ENCODE measurements around the gene DCX. TPM values are rescaled to one million over a fixed set of nuclear protein-coding genes. Genes with fewer than 3 reads are reported as not detected.

The DCX gene
- total and polyA plus RNA-seq, 2 experiments from 2014 or later, result 0.66 to 3.0 TPM

DNA sequence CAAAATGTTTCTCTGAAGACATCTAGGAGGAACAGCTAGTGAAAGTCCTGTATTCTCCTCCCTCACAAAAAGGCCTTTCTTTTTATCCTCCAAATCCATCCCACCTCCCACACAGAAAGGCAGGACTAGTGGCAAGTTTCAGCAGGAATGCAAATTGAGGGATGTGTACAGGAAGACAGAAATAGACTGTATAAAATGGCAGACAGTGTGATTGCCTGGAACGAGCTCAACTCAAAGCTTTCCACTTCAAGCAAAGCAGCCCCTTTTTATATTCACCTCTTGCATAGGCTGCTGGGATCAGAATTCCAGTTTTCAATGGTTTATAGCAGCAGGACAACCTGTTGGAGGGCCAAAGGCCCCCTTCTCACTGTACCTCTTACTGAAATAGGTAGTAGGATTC, 57.5 kb downstream of the DCX start:
- no peak overlapping the region for H3K27ac Mint-ChIP-seq
- no peaks in the 10 kb centered on the region for H3K36me3 Mint-ChIP-seq (ENCODE audit: low read depth)
- no peaks in the 10 kb centered on the region for H3K27me3 Mint-ChIP-seq (ENCODE audit: insufficient read depth, low read depth, poor library complexity)
- DNase-seq (ENCODE audit: low spot score) (no peak), ATAC-seq (no peak)
- Histone ChIP-seq H3K36me3 (ENCODE audit: insufficient read depth) (no peaks in the 10 kb centered on the region), H2AFZ (no peak overlapping the region), H3K4me3 (no peak overlapping the region), H3F3A (replicated peaks; ENCODE audit: low read depth) (no peaks in the 10 kb centered on the region), H3K27ac (ENCODE audit: low read depth) (no peak overlapping the region), H3K4me2 (no peak overlapping the region), H4K20me1 (replicated peaks; ENCODE audit: insufficient read depth) (no peaks in the 10 kb centered on the region), H3K9me2 (ENCODE audit: insufficient read depth) (no peaks in the 10 kb centered on the region), H3K27me3 (ENCODE audit: insufficient read depth) (no peaks in the 10 kb centered on the region), H3K79me2 (replicated peaks; ENCODE audit: insufficient read depth) (no peaks in the 10 kb centered on the region), H3K4me1 (ENCODE audit: insufficient read depth) (no peaks in the 10 kb centered on the region)
- H3K4me1 Mint-ChIP-seq, result no peaks in the 10 kb centered on the region
- H3K9me3 Mint-ChIP-seq, result no peaks in the 10 kb centered on the region
- TF ChIP-seq, protein P1, sequence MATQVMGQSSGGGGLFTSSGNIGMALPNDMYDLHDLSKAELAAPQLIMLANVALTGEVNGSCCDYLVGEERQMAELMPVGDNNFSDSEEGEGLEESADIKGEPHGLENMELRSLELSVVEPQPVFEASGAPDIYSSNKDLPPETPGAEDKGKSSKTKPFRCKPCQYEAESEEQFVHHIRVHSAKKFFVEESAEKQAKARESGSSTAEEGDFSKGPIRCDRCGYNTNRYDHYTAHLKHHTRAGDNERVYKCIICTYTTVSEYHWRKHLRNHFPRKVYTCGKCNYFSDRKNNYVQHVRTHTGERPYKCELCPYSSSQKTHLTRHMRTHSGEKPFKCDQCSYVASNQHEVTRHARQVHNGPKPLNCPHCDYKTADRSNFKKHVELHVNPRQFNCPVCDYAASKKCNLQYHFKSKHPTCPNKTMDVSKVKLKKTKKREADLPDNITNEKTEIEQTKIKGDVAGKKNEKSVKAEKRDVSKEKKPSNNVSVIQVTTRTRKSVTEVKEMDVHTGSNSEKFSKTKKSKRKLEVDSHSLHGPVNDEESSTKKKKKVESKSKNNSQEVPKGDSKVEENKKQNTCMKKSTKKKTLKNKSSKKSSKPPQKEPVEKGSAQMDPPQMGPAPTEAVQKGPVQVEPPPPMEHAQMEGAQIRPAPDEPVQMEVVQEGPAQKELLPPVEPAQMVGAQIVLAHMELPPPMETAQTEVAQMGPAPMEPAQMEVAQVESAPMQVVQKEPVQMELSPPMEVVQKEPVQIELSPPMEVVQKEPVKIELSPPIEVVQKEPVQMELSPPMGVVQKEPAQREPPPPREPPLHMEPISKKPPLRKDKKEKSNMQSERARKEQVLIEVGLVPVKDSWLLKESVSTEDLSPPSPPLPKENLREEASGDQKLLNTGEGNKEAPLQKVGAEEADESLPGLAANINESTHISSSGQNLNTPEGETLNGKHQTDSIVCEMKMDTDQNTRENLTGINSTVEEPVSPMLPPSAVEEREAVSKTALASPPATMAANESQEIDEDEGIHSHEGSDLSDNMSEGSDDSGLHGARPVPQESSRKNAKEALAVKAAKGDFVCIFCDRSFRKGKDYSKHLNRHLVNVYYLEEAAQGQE (IDR thresholded peaks at IDR 0.05; ENCODE audit: unreplicated experiment), result no peak
- no peak for TF ChIP-seq EZH2 (IDR thresholded peaks at IDR 0.05; ENCODE audit: low read depth, unreplicated experiment)
- TF ChIP-seq EZH2phosphoT487 (IDR thresholded peaks at IDR 0.05; ENCODE audit: unreplicated experiment), result no peak
- TF ChIP-seq CREB1 (CRISPR knock-in tag; IDR thresholded peaks at IDR 0.05; ENCODE audit: low read depth), result no peak
- no peak for TF ChIP-seq STAT1 (IDR thresholded peaks at IDR 0.05; ENCODE audit: unreplicated experiment)
- no peak for TF ChIP-seq ZNF114 (CRISPR knock-in tag; IDR thresholded peaks at IDR 0.05)
- TF ChIP-seq, protein P2, sequence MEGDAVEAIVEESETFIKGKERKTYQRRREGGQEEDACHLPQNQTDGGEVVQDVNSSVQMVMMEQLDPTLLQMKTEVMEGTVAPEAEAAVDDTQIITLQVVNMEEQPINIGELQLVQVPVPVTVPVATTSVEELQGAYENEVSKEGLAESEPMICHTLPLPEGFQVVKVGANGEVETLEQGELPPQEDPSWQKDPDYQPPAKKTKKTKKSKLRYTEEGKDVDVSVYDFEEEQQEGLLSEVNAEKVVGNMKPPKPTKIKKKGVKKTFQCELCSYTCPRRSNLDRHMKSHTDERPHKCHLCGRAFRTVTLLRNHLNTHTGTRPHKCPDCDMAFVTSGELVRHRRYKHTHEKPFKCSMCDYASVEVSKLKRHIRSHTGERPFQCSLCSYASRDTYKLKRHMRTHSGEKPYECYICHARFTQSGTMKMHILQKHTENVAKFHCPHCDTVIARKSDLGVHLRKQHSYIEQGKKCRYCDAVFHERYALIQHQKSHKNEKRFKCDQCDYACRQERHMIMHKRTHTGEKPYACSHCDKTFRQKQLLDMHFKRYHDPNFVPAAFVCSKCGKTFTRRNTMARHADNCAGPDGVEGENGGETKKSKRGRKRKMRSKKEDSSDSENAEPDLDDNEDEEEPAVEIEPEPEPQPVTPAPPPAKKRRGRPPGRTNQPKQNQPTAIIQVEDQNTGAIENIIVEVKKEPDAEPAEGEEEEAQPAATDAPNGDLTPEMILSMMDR (conservative IDR thresholded peaks at IDR 0.05; ENCODE audit: low read depth in 2 of 2), result no peak
- no peak overlapping the region for H3K4me3 Mint-ChIP-seq

DNA sequence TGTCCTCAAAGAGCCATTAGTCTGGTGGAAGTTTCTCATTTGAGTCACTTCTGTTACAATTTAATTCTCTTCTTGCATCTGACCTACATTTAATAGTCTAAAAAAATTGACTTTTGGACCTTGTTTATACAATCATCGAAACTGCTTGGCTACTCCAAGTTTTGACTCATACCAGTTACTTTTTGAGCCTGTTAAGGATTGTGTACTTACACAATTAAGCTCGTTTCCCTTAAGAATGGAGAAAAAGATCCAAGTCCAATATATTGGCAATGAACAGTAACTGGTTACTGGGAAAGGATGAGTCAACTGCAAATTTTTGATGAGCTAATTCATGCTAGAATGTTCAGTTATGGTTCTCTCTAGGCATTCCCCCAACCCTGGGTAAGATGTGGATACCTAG, 58.2 kb downstream of the DCX start:
- H3K4me2 ChIP-seq, result no peak overlapping the region
- H3K4me1 Mint-ChIP-seq, result no peaks in the 10 kb centered on the region
- no peak overlapping the region for H3K4me3 ChIP-seq
- no peaks in the 10 kb centered on the region for H3K9me3 Mint-ChIP-seq
- ATAC-seq, result no peak
- no peak for DNase-seq (ENCODE audit: low spot score)
- no peak overlapping the region for H3K4me3 Mint-ChIP-seq
- no peaks in the 10 kb centered on the region for H3K27me3 Mint-ChIP-seq (ENCODE audit: insufficient read depth, low read depth, poor library complexity)
- no peak overlapping the region for H2AFZ ChIP-seq
- no peaks in the 10 kb centered on the region for H3K36me3 ChIP-seq (ENCODE audit: insufficient read depth)
- H3K27me3 ChIP-seq (ENCODE audit: insufficient read depth), result no peaks in the 10 kb centered on the region
- no peak overlapping the region for H3K27ac Mint-ChIP-seq
- no peaks in the 10 kb centered on the region for H3K36me3 Mint-ChIP-seq (ENCODE audit: low read depth)
- H3K4me1 ChIP-seq (ENCODE audit: insufficient read depth), result no peaks in the 10 kb centered on the region
- H3F3A ChIP-seq (replicated peaks; ENCODE audit: low read depth), result no peaks in the 10 kb centered on the region
- no peaks in the 10 kb centered on the region for H3K9me2 ChIP-seq (ENCODE audit: insufficient read depth)
- no peak overlapping the region for H3K27ac ChIP-seq (ENCODE audit: low read depth)
- H3K79me2 ChIP-seq (replicated peaks; ENCODE audit: insufficient read depth), result no peaks in the 10 kb centered on the region
- H4K20me1 ChIP-seq (replicated peaks; ENCODE audit: insufficient read depth), result no peaks in the 10 kb centered on the region
- TF ChIP-seq, protein P3, sequence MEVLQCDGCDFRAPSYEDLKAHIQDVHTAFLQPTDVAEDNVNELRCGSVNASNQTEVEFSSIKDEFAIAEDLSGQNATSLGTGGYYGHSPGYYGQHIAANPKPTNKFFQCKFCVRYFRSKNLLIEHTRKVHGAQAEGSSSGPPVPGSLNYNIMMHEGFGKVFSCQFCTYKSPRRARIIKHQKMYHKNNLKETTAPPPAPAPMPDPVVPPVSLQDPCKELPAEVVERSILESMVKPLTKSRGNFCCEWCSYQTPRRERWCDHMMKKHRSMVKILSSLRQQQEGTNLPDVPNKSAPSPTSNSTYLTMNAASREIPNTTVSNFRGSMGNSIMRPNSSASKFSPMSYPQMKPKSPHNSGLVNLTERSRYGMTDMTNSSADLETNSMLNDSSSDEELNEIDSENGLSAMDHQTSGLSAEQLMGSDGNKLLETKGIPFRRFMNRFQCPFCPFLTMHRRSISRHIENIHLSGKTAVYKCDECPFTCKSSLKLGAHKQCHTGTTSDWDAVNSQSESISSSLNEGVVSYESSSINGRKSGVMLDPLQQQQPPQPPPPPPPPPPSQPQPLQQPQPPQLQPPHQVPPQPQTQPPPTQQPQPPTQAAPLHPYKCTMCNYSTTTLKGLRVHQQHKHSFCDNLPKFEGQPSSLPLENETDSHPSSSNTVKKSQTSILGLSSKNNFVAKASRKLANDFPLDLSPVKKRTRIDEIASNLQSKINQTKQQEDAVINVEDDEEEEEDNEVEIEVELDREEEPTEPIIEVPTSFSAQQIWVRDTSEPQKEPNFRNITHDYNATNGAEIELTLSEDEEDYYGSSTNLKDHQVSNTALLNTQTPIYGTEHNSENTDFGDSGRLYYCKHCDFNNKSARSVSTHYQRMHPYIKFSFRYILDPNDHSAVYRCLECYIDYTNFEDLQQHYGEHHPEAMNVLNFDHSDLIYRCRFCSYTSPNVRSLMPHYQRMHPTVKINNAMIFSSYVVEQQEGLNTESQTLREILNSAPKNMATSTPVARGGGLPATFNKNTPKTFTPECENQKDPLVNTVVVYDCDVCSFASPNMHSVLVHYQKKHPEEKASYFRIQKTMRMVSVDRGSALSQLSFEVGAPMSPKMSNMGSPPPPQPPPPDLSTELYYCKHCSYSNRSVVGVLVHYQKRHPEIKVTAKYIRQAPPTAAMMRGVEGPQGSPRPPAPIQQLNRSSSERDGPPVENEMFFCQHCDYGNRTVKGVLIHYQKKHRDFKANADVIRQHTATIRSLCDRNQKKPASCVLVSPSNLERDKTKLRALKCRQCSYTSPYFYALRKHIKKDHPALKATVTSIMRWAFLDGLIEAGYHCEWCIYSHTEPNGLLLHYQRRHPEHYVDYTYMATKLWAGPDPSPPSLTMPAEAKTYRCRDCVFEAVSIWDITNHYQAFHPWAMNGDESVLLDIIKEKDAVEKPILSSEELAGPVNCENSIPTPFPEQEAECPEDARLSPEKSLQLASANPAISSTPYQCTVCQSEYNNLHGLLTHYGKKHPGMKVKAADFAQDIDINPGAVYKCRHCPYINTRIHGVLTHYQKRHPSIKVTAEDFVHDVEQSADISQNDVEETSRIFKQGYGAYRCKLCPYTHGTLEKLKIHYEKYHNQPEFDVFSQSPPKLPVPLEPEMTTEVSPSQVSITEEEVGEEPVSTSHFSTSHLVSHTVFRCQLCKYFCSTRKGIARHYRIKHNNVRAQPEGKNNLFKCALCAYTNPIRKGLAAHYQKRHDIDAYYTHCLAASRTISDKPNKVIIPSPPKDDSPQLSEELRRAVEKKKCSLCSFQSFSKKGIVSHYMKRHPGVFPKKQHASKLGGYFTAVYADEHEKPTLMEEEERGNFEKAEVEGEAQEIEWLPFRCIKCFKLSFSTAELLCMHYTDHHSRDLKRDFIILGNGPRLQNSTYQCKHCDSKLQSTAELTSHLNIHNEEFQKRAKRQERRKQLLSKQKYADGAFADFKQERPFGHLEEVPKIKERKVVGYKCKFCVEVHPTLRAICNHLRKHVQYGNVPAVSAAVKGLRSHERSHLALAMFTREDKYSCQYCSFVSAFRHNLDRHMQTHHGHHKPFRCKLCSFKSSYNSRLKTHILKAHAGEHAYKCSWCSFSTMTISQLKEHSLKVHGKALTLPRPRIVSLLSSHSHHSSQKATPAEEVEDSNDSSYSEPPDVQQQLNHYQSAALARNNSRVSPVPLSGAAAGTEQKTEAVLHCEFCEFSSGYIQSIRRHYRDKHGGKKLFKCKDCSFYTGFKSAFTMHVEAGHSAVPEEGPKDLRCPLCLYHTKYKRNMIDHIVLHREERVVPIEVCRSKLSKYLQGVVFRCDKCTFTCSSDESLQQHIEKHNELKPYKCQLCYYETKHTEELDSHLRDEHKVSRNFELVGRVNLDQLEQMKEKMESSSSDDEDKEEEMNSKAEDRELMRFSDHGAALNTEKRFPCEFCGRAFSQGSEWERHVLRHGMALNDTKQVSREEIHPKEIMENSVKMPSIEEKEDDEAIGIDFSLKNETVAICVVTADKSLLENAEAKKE (CRISPR knock-in tag; IDR thresholded peaks at IDR 0.05), result no peak
- no peak for TF ChIP-seq JUNB (IDR thresholded peaks at IDR 0.05; ENCODE audit: unreplicated experiment)
- TF ChIP-seq ZNF114 (CRISPR knock-in tag; IDR thresholded peaks at IDR 0.05), result no peak
- TF ChIP-seq, protein P4, sequence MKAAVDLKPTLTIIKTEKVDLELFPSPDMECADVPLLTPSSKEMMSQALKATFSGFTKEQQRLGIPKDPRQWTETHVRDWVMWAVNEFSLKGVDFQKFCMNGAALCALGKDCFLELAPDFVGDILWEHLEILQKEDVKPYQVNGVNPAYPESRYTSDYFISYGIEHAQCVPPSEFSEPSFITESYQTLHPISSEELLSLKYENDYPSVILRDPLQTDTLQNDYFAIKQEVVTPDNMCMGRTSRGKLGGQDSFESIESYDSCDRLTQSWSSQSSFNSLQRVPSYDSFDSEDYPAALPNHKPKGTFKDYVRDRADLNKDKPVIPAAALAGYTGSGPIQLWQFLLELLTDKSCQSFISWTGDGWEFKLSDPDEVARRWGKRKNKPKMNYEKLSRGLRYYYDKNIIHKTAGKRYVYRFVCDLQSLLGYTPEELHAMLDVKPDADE (IDR thresholded peaks at IDR 0.05), result no peak
- TF ChIP-seq CREB1 (CRISPR knock-in tag; IDR thresholded peaks at IDR 0.05; ENCODE audit: low read depth), result no peak

Measured in GM23338 (cell line).